ENCODE measurements around the gene GAS6.

The GAS6 gene

DNA sequence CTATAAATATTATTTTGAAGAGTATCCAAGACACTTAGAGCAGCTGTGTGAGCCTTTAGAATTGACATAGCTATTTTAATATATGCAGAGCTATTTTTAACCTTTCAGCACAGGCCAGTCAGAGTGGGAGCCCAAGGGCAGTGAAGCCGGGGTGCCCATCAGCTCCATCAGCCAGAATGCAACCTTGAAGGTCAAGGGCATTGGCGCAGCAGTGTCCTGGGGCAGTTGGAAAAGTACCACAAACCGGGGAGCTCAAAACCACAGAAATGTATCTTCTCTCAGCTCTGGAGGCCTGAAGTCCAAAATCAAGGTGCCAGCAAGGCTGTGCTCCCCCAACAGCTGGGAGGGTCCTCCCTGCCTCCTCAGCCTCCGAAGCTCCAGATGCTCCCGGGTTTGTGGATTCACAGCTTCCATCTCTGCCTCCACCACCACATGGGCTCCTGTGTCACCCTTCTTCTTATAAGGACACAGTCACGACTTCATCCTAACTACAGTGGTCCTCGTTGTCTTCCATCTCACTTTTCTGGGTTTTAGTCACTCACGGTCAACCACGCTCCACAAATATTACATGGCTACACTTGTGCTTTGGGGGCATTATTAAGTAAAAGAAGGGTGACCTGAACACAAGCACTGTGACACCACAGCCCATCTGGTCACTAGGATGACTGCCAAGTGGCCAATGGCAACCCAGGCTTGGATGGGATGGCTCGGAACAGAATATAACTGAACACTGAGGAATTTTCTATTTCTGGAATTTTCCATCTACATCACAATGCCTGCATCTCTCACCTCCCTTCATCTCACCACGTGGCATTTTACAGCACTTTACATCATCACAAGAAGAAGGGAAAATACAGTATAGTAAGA, 15.9 kb upstream of the GAS6 start:
- TF ChIP-seq, protein P1, sequence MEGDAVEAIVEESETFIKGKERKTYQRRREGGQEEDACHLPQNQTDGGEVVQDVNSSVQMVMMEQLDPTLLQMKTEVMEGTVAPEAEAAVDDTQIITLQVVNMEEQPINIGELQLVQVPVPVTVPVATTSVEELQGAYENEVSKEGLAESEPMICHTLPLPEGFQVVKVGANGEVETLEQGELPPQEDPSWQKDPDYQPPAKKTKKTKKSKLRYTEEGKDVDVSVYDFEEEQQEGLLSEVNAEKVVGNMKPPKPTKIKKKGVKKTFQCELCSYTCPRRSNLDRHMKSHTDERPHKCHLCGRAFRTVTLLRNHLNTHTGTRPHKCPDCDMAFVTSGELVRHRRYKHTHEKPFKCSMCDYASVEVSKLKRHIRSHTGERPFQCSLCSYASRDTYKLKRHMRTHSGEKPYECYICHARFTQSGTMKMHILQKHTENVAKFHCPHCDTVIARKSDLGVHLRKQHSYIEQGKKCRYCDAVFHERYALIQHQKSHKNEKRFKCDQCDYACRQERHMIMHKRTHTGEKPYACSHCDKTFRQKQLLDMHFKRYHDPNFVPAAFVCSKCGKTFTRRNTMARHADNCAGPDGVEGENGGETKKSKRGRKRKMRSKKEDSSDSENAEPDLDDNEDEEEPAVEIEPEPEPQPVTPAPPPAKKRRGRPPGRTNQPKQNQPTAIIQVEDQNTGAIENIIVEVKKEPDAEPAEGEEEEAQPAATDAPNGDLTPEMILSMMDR (IDR thresholded peaks at IDR 0.05; ENCODE audit: extremely low read depth, insufficient read depth, missing control alignments) = no peak
- DNase-seq (ENCODE audit: low spot score) = no peak
- in situ Hi-C loops (cut with MboI; ENCODE audit: low pct_unique_long_range_greater_than_20kb, low sequenced_read_pairs, unreplicated experiment) = no loop called here

GRCh38 chr13:113879017-113879416, 15.1 kb upstream of the GAS6 start:
- DNase-seq (ENCODE audit: low spot score) = no peak
- in situ Hi-C loops (cut with MboI; ENCODE audit: low pct_unique_long_range_greater_than_20kb, low sequenced_read_pairs, unreplicated experiment) = no loop called here
- TF ChIP-seq, protein P1 (IDR thresholded peaks at IDR 0.05; ENCODE audit: extremely low read depth, insufficient read depth, missing control alignments) = no peak

- in situ Hi-C loops (cut with MboI; ENCODE audit: low pct_unique_long_range_greater_than_20kb, low sequenced_read_pairs, unreplicated experiment) = no loop called here
These were observed 13.5 kb upstream of the GAS6 start for GRCh38 chr13:113877149-113877990.

GRCh38 chr13:113876346-113877148, 12.7 kb upstream of the GAS6 start:
- TF ChIP-seq, protein P1 (IDR thresholded peaks at IDR 0.05; ENCODE audit: extremely low read depth, insufficient read depth, missing control alignments) = no peak
- peak; percentile 23 for DNase-seq (ENCODE audit: low spot score)
- in situ Hi-C loops (cut with MboI; ENCODE audit: low pct_unique_long_range_greater_than_20kb, low sequenced_read_pairs, unreplicated experiment) = no loop called here

More at GRCh38 chr13:113877149-113877990, 13.5 kb upstream of the GAS6 start:
- TF ChIP-seq, protein P1 (IDR thresholded peaks at IDR 0.05; ENCODE audit: extremely low read depth, insufficient read depth, missing control alignments) = no peak
- peak; percentile 17 for DNase-seq (ENCODE audit: low spot score)

GRCh38 chr13:113875837-113876281, 12.0 kb upstream of the GAS6 start:
- DNase-seq (ENCODE audit: low spot score) = peak; percentile 16
- TF ChIP-seq, protein P1 (IDR thresholded peaks at IDR 0.05; ENCODE audit: extremely low read depth, insufficient read depth, missing control alignments) = no peak
- in situ Hi-C loops (cut with MboI; ENCODE audit: low pct_unique_long_range_greater_than_20kb, low sequenced_read_pairs, unreplicated experiment) = no loop called here

DNA sequence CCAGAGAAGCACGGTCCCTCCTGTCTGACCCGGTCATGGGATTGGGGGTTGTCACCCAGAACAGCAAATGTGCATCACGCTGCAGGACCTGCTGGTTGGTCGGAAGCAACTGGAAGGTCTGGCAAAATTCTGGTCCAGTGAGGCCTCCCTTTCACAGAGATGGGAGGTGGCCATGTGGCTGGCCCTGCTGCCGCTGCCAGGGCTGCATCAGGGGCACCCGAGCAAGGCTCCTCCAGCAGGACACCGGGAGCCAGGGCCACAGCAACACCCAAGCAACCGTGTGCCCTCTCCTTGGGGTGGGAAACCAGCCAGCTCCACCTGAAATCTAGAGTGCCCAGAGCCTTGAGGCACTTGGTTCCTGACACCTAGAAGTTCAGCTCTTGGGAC, 11.5 kb upstream of the GAS6 start:
- TF ChIP-seq, protein P1 (IDR thresholded peaks at IDR 0.05; ENCODE audit: extremely low read depth, insufficient read depth, missing control alignments) = no peak
- no peak for DNase-seq (ENCODE audit: low spot score)
- in situ Hi-C loops (cut with MboI; ENCODE audit: low pct_unique_long_range_greater_than_20kb, low sequenced_read_pairs, unreplicated experiment) = no loop called here

Data from GM13977 (cell line).